Measurements from ENCODE around the gene IFNAR1.

IFNAR1 gene

GRCh38 chr21:33403786-33404585 lies 79.2 kb downstream of the IFNAR1 start:
- ChIA-PET CTCF (interaction anchor here (0.8 to 4.4 kb wide), 13 partner anchors 9 to 204 kb away, joined by 3 to 29 read pairs (median 4); no protein-coding TSS in a partner anchor), POLR2A (interaction anchor here (0.6 to 1.8 kb wide), 4 partner anchors 22 to 79 kb away, joined by 3 to 9 read pairs (median 5); partner anchors contain the start of gene IFNAR1)
- no peak for TF ChIP-seq CTCF (IDR thresholded peaks at IDR 0.05; ENCODE audit: control extremely low read depth, extremely low read depth, low read depth, missing control alignments)
- peak; percentile 47 for DNase-seq (ENCODE audit: extremely low spot score)

- ChIA-PET POLR2A (interaction anchor here (0.6 to 0.7 kb wide), 2 partner anchors 187 to 216 kb away, joined by 5 to 8 read pairs; no protein-coding TSS in a partner anchor), CTCF (interaction anchor here (1.2 to 4.4 kb wide), 9 partner anchors 10 to 209 kb away, joined by 3 to 29 read pairs (median 4); no protein-coding TSS in a partner anchor)
- TF ChIP-seq CTCF (IDR thresholded peaks at IDR 0.05; ENCODE audit: control extremely low read depth, extremely low read depth, low read depth, missing control alignments): no peak
- DNase-seq (ENCODE audit: extremely low spot score): no peak
These were observed 81.7 kb downstream of the IFNAR1 start for GRCh38 chr21:33406493-33406892.

Data from GM10248 (cell line).